CD14-positive monocyte (primary cell): Measurements from ENCODE around the gene SLFN5. TPM values are rescaled to one million over a fixed set of nuclear protein-coding genes. Genes with fewer than 3 reads are reported as not detected.

Experiments used
- DNase-seq, 3 donors: peaks; one replicate each; pipeline ENCODE4 v3.0.0-alpha.2; 2011 to 2022
- H2AFZ ChIP-seq: 2 replicates; pipeline ENCODE4 v1.6.0; 2012; ENCODE audit warnings: mild to moderate bottlenecking, low read depth, low read length, inconsistent platforms; ENCODE audit not compliant: insufficient read depth, poor library complexity, severe bottlenecking
- H3K27ac ChIP-seq, 2 donors: 1 replicate in 1 of 2; 2 replicates in 1 of 2; pipeline ENCODE4 v1.5.1; 2012 to 2013; ENCODE audit warnings: low read length in 2 of 2, control low read depth in 1 of 2, inconsistent platforms in 1 of 2, low read depth in 1 of 2, mild to moderate bottlenecking in 1 of 2
- H3K27me3 ChIP-seq, 2 donors: one replicate each; pipeline versions ENCODE4 v1.6.0 to v1.6.1; 2011 to 2013; ENCODE audit warnings: low read length in 2 of 2; ENCODE audit not compliant: control insufficient read depth in 2 of 2, insufficient read depth in 2 of 2
- H3K36me3 ChIP-seq, 2 donors: replicated peaks in 1 of 2; 1 replicate in 1 of 2; 2 replicates in 1 of 2; pipeline versions ENCODE4 v1.5.1 to v1.6.1; 2012 to 2013; ENCODE audit warnings: low read length in 2 of 2, control low read depth in 1 of 2, inconsistent platforms in 1 of 2, mild to moderate bottlenecking in 1 of 2; ENCODE audit not compliant: insufficient read depth in 2 of 2, control insufficient read depth in 1 of 2
- H3K4me1 ChIP-seq, 2 donors: 1 replicate in 1 of 2; 2 replicates in 1 of 2; pipeline versions ENCODE4 v1.5.1 to v1.6.1; 2012 to 2013; ENCODE audit warnings: low read length in 2 of 2, control low read depth in 1 of 2, inconsistent platforms in 1 of 2, mild to moderate bottlenecking in 1 of 2, moderate library complexity in 1 of 2; ENCODE audit not compliant: insufficient read depth in 2 of 2, control insufficient read depth in 1 of 2
- H3K4me2 ChIP-seq: replicated peaks from 2 replicates; pipeline ENCODE3; 2012; ENCODE audit warnings: low read length, moderate library complexity, mild to moderate bottlenecking; ENCODE audit not compliant: poor library complexity, severe bottlenecking; ENCODE audit errors: extremely low read depth
- H3K4me3 ChIP-seq, 3 experiments: fragments of 200-600 bp in 1 of 3; sonication (generic) in 1 of 3; replicated peaks in 1 of 3; 1 replicate in 2 of 3; 2 replicates in 1 of 3; pipeline ENCODE4 v1.5.1; 2011 to 2013; ENCODE audit warnings: low read length in 3 of 3, mild to moderate bottlenecking in 3 of 3, control low read depth in 2 of 3, low read depth in 2 of 3, inconsistent platforms in 1 of 3, moderate library complexity in 1 of 3
- H3K79me2 ChIP-seq: 2 replicates; pipeline ENCODE4 v1.6.0; 2012; ENCODE audit warnings: mild to moderate bottlenecking, control low read depth, inconsistent platforms, low read length, moderate library complexity; ENCODE audit not compliant: insufficient read depth
- H3K9ac ChIP-seq: 2 replicates; pipeline ENCODE4 v1.6.0; 2017; ENCODE audit warnings: low read length, mild to moderate bottlenecking; ENCODE audit not compliant: insufficient read depth, poor library complexity, severe bottlenecking
- H3K9me3 ChIP-seq, 2 donors: replicated peaks in 1 of 2; 1 replicate in 1 of 2; 2 replicates in 1 of 2; pipeline versions ENCODE4 v1.5.1 to v1.6.1; 2012 to 2013; ENCODE audit warnings: low read length in 2 of 2, control low read depth in 1 of 2; ENCODE audit not compliant: control insufficient read depth in 1 of 2, insufficient read depth in 1 of 2
- H4K20me1 ChIP-seq: 2 replicates; pipeline ENCODE4 v1.6.0; 2012; ENCODE audit warnings: mild to moderate bottlenecking, low read length, control low read depth, moderate library complexity; ENCODE audit not compliant: insufficient read depth
- H3K27ac Mint-ChIP-seq, 7 donors: one replicate each; pipeline ENCODE4 v1.8.0; 2020; ENCODE audit warnings: mild to moderate bottlenecking in 7 of 7, mixed read lengths in 7 of 7, moderate library complexity in 6 of 7, inconsistent platforms in 2 of 7
- H3K27me3 Mint-ChIP-seq, 3 donors: one replicate each; pipeline ENCODE4 v1.8.0; 2021 to 2022; ENCODE audit warnings: low read depth in 3 of 3, mild to moderate bottlenecking in 3 of 3, mixed read lengths in 3 of 3, moderate library complexity in 3 of 3, inconsistent platforms in 1 of 3
- H3K36me3 Mint-ChIP-seq, 2 donors: one replicate each; pipeline ENCODE4 v1.8.0; 2020; ENCODE audit warnings: mixed read lengths in 2 of 2, inconsistent platforms in 1 of 2, mild to moderate bottlenecking in 1 of 2
- H3K4me1 Mint-ChIP-seq: one replicate; pipeline ENCODE4 v1.8.0; 2020; ENCODE audit warnings: mild to moderate bottlenecking, mixed read lengths
- H3K4me3 Mint-ChIP-seq, 2 donors: one replicate each; pipeline ENCODE4 v1.8.0; 2020; ENCODE audit warnings: mild to moderate bottlenecking in 2 of 2, mixed read lengths in 2 of 2, moderate library complexity in 1 of 2
- H3K9me3 Mint-ChIP-seq, 7 donors: one replicate each; pipeline ENCODE4 v1.8.0; 2020 to 2022; ENCODE audit warnings: mixed read lengths in 7 of 7, mild to moderate bottlenecking in 6 of 7, moderate library complexity in 6 of 7, inconsistent platforms in 2 of 7
- CTCF ChIP-seq: fragments of 200-600 bp; IDR thresholded peaks from one replicate; pipeline ENCODE4 v1.8.0; 2022; ENCODE audit warnings: antibody characterized with exemption, mild to moderate bottlenecking
- WGBS: methylation state at CpG from one replicate; pipeline ENCODE4 v1.1.5; 2013; ENCODE audit warnings: missing lambda C conversion rate; ENCODE audit not compliant: insufficient coverage; 5-methylcytosine and 5-hydroxymethylcytosine counted together
- intact Hi-C, 2 donors: fragments of 100-400 bp; cut with micrococcal nuclease; formaldehyde crosslinking; loops; one replicate each; pipeline versions ENCODE4 v1.15.0 to v1.15.1; 2023
- polyA plus RNA-seq, 3 donors: library from polyadenylated mRNA; depleted of rRNA in 1 of 3; unstranded in 2 of 3; stranded (reverse) in 1 of 3; fragments of 300-500 nt in 2 of 3; fragments of >200 nt in 1 of 3; fragmentation: Illumina TruSeq in 2 of 3; gene quantifications; 1 replicate in 2 of 3; 2 replicates in 1 of 3; pipeline ENCODE4 v1.2.3, GENCODE V29; 2012 to 2021

Gene SLFN5
- polyA plus RNA-seq, 3 donors = 2.9 to 8.8 (median 5.3) TPM

- peaks cover 14% of the 10 kb centered on the region for H3K4me1 Mint-ChIP-seq
- WGBS = 100% methylated on average over 1 of the region's 3 CpGs
- intact Hi-C loops = no loop called here
- Histone ChIP-seq H3K4me1 (peaks cover 7 to 11% of the 10 kb centered on the region in 2 donors), H3K36me3 (no peaks in the 10 kb centered on the region), H3K4me2 (no peak overlapping the region), H2AFZ (no peak overlapping the region), H3K9ac (no peak overlapping the region), H3K9me3 (no peaks in the 10 kb centered on the region), H3K27ac (no peak overlapping the region), H3K4me3 (no peak overlapping the region), H3K27me3 (peaks cover 0 to 3% of the 10 kb centered on the region in 2 donors), H4K20me1 (no peaks in the 10 kb centered on the region), H3K79me2 (no peaks in the 10 kb centered on the region)
- peaks cover 0 to 3% (median 0%) of the 10 kb centered on the region in 7 donors for H3K9me3 Mint-ChIP-seq
- no peak for TF ChIP-seq CTCF
- H3K4me3 Mint-ChIP-seq = no peak overlapping the region
- no peak overlapping the region for H3K27ac Mint-ChIP-seq
- H3K36me3 Mint-ChIP-seq = no peaks in the 10 kb centered on the region
- DNase-seq = no peak
- H3K27me3 Mint-ChIP-seq = peaks cover 12 to 14% (median 13%) of the 10 kb centered on the region in 3 donors
These were observed 7.6 kb upstream of the SLFN5 start for GRCh38 chr17:35235289-35235688.

- Histone ChIP-seq H3K27ac (no peak overlapping the region), H3K27me3 (peaks cover 0 to 3% of the 10 kb centered on the region in 2 donors), H2AFZ (no peak overlapping the region), H3K79me2 (no peaks in the 10 kb centered on the region), H3K4me2 (no peak overlapping the region), H3K36me3 (no peaks in the 10 kb centered on the region), H4K20me1 (no peaks in the 10 kb centered on the region), H3K9ac (no peak overlapping the region), H3K9me3 (no peaks in the 10 kb centered on the region), H3K4me3 (no peak overlapping the region), H3K4me1 (peaks cover 7 to 16% of the 10 kb centered on the region in 2 donors)
- 29% methylated on average over 1 of the region's 2 CpGs for WGBS
- peaks cover 12 to 14% (median 13%) of the 10 kb centered on the region in 3 donors for H3K27me3 Mint-ChIP-seq
- H3K4me3 Mint-ChIP-seq = no peak overlapping the region
- H3K36me3 Mint-ChIP-seq = peaks cover under 1% of the 10 kb centered on the region in 2 donors
- intact Hi-C loops = no loop called here
- DNase-seq = peak in 2 of 3 donors; percentile 12 to 26
- no peaks in the 10 kb centered on the region for H3K9me3 Mint-ChIP-seq
- H3K4me1 Mint-ChIP-seq = peaks cover 14% of the 10 kb centered on the region
- TF ChIP-seq CTCF = no peak
- H3K27ac Mint-ChIP-seq = no peak overlapping the region
These were observed 7.0 kb upstream of the SLFN5 start for GRCh38 chr17:35235917-35236316.
